ENCODE data around the gene NLGN4X.

DNA sequence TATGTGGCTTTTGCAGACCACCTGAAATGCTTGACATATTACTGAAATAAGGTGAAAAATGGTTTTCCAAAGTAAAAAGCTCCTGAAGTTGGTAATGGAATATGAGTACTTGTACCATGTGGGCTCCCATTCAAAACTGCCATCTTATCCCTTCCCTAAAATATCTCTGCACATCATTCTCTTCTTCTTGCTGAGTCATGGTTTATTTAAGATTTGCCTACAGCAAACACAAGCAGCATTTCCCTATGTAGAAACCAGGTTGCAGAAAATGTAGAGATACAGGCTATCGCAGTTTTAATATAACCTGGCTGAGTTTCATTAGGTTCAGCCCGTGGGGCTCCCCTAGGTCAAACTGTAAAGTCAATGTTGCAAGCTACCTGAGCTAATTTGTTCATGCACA lies 270.1 kb downstream of the NLGN4X start:
- TF ChIP-seq, protein P1, sequence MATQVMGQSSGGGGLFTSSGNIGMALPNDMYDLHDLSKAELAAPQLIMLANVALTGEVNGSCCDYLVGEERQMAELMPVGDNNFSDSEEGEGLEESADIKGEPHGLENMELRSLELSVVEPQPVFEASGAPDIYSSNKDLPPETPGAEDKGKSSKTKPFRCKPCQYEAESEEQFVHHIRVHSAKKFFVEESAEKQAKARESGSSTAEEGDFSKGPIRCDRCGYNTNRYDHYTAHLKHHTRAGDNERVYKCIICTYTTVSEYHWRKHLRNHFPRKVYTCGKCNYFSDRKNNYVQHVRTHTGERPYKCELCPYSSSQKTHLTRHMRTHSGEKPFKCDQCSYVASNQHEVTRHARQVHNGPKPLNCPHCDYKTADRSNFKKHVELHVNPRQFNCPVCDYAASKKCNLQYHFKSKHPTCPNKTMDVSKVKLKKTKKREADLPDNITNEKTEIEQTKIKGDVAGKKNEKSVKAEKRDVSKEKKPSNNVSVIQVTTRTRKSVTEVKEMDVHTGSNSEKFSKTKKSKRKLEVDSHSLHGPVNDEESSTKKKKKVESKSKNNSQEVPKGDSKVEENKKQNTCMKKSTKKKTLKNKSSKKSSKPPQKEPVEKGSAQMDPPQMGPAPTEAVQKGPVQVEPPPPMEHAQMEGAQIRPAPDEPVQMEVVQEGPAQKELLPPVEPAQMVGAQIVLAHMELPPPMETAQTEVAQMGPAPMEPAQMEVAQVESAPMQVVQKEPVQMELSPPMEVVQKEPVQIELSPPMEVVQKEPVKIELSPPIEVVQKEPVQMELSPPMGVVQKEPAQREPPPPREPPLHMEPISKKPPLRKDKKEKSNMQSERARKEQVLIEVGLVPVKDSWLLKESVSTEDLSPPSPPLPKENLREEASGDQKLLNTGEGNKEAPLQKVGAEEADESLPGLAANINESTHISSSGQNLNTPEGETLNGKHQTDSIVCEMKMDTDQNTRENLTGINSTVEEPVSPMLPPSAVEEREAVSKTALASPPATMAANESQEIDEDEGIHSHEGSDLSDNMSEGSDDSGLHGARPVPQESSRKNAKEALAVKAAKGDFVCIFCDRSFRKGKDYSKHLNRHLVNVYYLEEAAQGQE (IDR thresholded peaks at IDR 0.05; ENCODE audit: insufficient read depth in 1 of 2, low read depth in 2 of 2, low read length in 1 of 2), result no peak
- TF ChIP-seq, protein P2, sequence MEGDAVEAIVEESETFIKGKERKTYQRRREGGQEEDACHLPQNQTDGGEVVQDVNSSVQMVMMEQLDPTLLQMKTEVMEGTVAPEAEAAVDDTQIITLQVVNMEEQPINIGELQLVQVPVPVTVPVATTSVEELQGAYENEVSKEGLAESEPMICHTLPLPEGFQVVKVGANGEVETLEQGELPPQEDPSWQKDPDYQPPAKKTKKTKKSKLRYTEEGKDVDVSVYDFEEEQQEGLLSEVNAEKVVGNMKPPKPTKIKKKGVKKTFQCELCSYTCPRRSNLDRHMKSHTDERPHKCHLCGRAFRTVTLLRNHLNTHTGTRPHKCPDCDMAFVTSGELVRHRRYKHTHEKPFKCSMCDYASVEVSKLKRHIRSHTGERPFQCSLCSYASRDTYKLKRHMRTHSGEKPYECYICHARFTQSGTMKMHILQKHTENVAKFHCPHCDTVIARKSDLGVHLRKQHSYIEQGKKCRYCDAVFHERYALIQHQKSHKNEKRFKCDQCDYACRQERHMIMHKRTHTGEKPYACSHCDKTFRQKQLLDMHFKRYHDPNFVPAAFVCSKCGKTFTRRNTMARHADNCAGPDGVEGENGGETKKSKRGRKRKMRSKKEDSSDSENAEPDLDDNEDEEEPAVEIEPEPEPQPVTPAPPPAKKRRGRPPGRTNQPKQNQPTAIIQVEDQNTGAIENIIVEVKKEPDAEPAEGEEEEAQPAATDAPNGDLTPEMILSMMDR (IDR thresholded peaks at IDR 0.05), result no peak
- no peak for TF ChIP-seq POLR2AphosphoS5 (IDR thresholded peaks at IDR 0.05; ENCODE audit: low read depth, low read length)
- TF ChIP-seq TCF7L2 (IDR thresholded peaks at IDR 0.05; ENCODE audit: low read depth, low read length), result no peak
